GM12878 (cell line): ENCODE results near the gene ALAS1. TPM values are rescaled to one million over a fixed set of nuclear protein-coding genes. Genes with fewer than 3 reads are reported as not detected.

Experiments
- ATAC-seq: fragments of 200-7000 bp; cut with Tn5 transposase; 3 replicates; pipeline ENCODE4 v1.9.1; 2020; ENCODE audit warnings: mild to moderate bottlenecking, moderate library complexity
- BruUV-seq: library from RNA; stranded (reverse); fragments of 400-500 nt; replicated peaks from 2 replicates; lab custom pipeline; 2021; lab: Mats Ljungman, UMichigan
- CTCF ChIA-PET: fragments of 300-600 bp; sonication (Branson Sonifier 250); formaldehyde crosslinking; extraction: SDS; loops from one replicate; lab custom pipeline; 2021; ENCODE audit warnings: inconsistent platforms; lab: Yijun Ruan, JAX
- POLR2A ChIA-PET: fragments of 350-600 bp; formaldehyde crosslinking; extraction: SDS; loops from one replicate; lab custom pipeline; 2021; ENCODE audit warnings: inconsistent platforms; lab: Charles Lee
- RAD21 ChIA-PET: fragments of 300-600 bp; sonication (Branson Sonifier 250); formaldehyde crosslinking; loops from one replicate; lab custom pipeline; 2023; ENCODE audit warnings: antibody characterized with exemption; ENCODE audit not compliant: unreplicated experiment; lab: Charles Lee
- SMC1A ChIA-PET: fragments of 300-600 bp; sonication (Branson Sonifier 250); formaldehyde crosslinking; loops from one replicate; lab custom pipeline; 2023; ENCODE audit not compliant: unreplicated experiment, uncharacterized antibody; lab: Charles Lee
- DNase-seq: peaks from one replicate; pipeline ENCODE4 v3.0.0-alpha.2; 2011; ENCODE audit warnings: low read depth, low spot score
- FAIRE-seq: peaks from 3 replicates; lab custom pipeline; 2011; peaks lifted over from hg19 to GRCh38; lab: Jason Lieb, UNC
- H2AFZ ChIP-seq: 2 replicates; pipeline ENCODE4 v1.6.0; 2011; ENCODE audit warnings: low read depth, low read length, control low read depth; ENCODE audit not compliant: control insufficient read depth
- H3K27ac ChIP-seq: 2 replicates; pipeline ENCODE4 v1.5.1; 2011; ENCODE audit warnings: control low read depth; ENCODE audit not compliant: control insufficient read depth, insufficient read depth
- H3K27me3 ChIP-seq, 2 experiments: replicated peaks in 1 of 2; 2 replicates each; pipeline versions ENCODE4 v1.6.0 to v1.6.1; 2011; ENCODE audit warnings: low read length in 1 of 2; ENCODE audit not compliant: control insufficient read depth in 2 of 2, insufficient read depth in 2 of 2
- H3K36me3 ChIP-seq, 2 experiments: 2 replicates each; pipeline ENCODE4 v1.5.1; 2011; ENCODE audit warnings: low read length in 1 of 2; ENCODE audit not compliant: control insufficient read depth in 2 of 2, insufficient read depth in 2 of 2
- H3K4me1 ChIP-seq: 2 replicates; pipeline ENCODE4 v1.6.1; 2011; ENCODE audit warnings: mild to moderate bottlenecking, low read length, moderate library complexity, mixed read lengths; ENCODE audit not compliant: control insufficient read depth, insufficient read depth
- H3K4me2 ChIP-seq: 2 replicates; pipeline ENCODE4 v1.6.0; 2011; ENCODE audit warnings: control low read depth; ENCODE audit not compliant: control insufficient read depth, insufficient read depth
- H3K4me3 ChIP-seq: fragments of 200-600 bp; sonication (generic); 2 replicates; pipeline ENCODE4 v1.5.1; 2016
- H3K79me2 ChIP-seq: 2 replicates; pipeline ENCODE4 v1.6.0; 2011; ENCODE audit warnings: low read length; ENCODE audit not compliant: control insufficient read depth, insufficient read depth
- H3K9ac ChIP-seq: 2 replicates; pipeline ENCODE4 v1.8.0; 2011; ENCODE audit warnings: low read length, control low read depth, mixed read lengths; ENCODE audit not compliant: control insufficient read depth, insufficient read depth
- H3K9me3 ChIP-seq: replicated peaks from 3 replicates; pipeline ENCODE4 v1.5.1; 2011; ENCODE audit warnings: mild to moderate bottlenecking, low read length; ENCODE audit not compliant: control insufficient read depth, insufficient read depth
- H4K20me1 ChIP-seq: 2 replicates; pipeline ENCODE4 v1.6.0; 2011; ENCODE audit not compliant: control insufficient read depth, insufficient read depth
- IRF4 ChIP-seq: IDR thresholded peaks from 2 replicates; pipeline ENCODE4 v1.6.1; 2011; ENCODE audit warnings: low read depth, low read length
- JUND ChIP-seq: IDR thresholded peaks from 2 replicates; pipeline ENCODE4 v1.6.1; 2012; ENCODE audit warnings: low read depth, mild to moderate bottlenecking, low read length, improper control_type of control experiment, moderate library complexity
- KAT2A ChIP-seq: conservative IDR thresholded peaks from 2 replicates; pipeline ENCODE4 v1.6.1; 2011; ENCODE audit warnings: low read depth, low read length; ENCODE audit not compliant: control insufficient read depth
- MEF2A ChIP-seq: IDR thresholded peaks from 2 replicates; pipeline ENCODE4 v1.6.1; 2011; ENCODE audit warnings: low read depth, mild to moderate bottlenecking, low read length, moderate library complexity; ENCODE audit not compliant: insufficient read depth
- NRF1 ChIP-seq: conservative IDR thresholded peaks from 2 replicates; pipeline ENCODE4 v1.6.1; 2011; ENCODE audit warnings: mild to moderate bottlenecking, low read depth, low read length, improper control_type of control experiment
- RAD51 ChIP-seq: fragments of 450-650 bp; IDR thresholded peaks from 2 replicates; pipeline ENCODE4 v1.6.1; 2016; ENCODE audit warnings: moderate library complexity, mild to moderate bottlenecking, inconsistent platforms
- STAT3 ChIP-seq: IDR thresholded peaks from 2 replicates; pipeline ENCODE4 v1.6.1; 2011; ENCODE audit warnings: low read depth, low read length, improper control_type of control experiment
- in situ Hi-C: fragments of 300-500 bp; cut with MboI; formaldehyde crosslinking; loops from 9 replicates; pipeline ENCODE4 v1.14.3; 2018; ENCODE audit warnings: mixed read lengths
- intact Hi-C: fragments of 100-400 bp; cut with micrococcal nuclease; formaldehyde crosslinking; loops from one replicate; pipeline ENCODE4 v1.14.2; 2022; ENCODE audit not compliant: unreplicated experiment
- polyA plus RNA-seq, 11 experiments: library from polyadenylated mRNA; depleted of rRNA in 4 of 11; unstranded in 6 of 11; stranded (reverse) in 5 of 11; fragments of >200 nt; fragmentation: Nextera tagmentation in 4 of 11; fragmentation: Illumina TruSeq in 1 of 11; extraction: Ambion mirVana in 4 of 11; extraction: Trizol in 1 of 11; gene quantifications; 1 replicate in 1 of 11; 2 replicates in 10 of 11; pipeline versions ENCODE4 v1.2.1 to v1.2.3, GENCODE V29; 2011 to 2016; ENCODE audit warnings: inconsistent platforms in 2 of 11, missing spikeins in 2 of 11, low read depth in 1 of 11
- total RNA-seq, 4 experiments: library from RNA; depleted of rRNA in 3 of 4; stranded (reverse); fragments of >200 nt in 3 of 4; fragmentation: Illumina TruSeq in 1 of 4; extraction: Trizol in 1 of 4; gene quantifications; 2 replicates each; pipeline versions ENCODE4 v1.2.1 to v1.2.3, GENCODE V29; 2013 to 2021
- TF ChIP-seq, protein P1 (sequence below): fragments of 450-650 bp; IDR thresholded peaks from 2 replicates; pipeline ENCODE4 v1.6.1; 2017; ENCODE audit warnings: low read depth, mild to moderate bottlenecking, moderate library complexity

The ALAS1 gene
- total and polyA plus RNA-seq, 10 of the 15 experiments (the other 5 are each of a cell fraction or from before 2014, with no cell fraction given), result 69.9 to 115 (median 94.1) TPM

DNA sequence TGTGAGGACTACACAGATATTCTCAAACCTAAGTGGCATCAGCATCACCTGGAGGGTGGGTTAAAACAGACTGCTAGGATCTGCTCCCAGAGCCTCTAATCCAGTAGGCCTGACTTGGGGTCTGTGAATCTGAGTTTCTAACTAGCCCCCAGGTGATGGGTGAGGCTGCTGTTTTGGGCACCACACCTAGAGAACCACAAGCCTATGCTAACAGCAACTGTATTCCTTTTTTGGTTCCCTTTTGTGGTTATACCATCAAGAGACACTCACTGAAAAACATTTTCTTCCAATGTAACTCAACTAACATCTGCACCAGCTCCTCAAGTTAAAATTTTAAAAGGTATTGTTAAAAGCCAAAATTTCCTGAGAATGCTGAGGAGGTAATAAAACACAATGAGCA, 64.5 kb downstream of the ALAS1 start:
- no peak for DNase-seq
- no peak; the same call in 2 of the 3 replicates for ATAC-seq
- Histone ChIP-seq H3K4me2 (no peak overlapping the region), H4K20me1 (no peaks in the 10 kb centered on the region), H3K9ac (no peak overlapping the region), H3K79me2 (peaks cover 3% of the 10 kb centered on the region), H3K27me3 (no peaks in the 10 kb centered on the region), H2AFZ (no peak overlapping the region)
- in situ Hi-C loops, result no loop called here
- TF ChIP-seq MEF2A (no peak), RAD51 (no peak), STAT3 (no peak), KAT2A (no peak), JUND (no peak), NRF1 (no peak), IRF4 (no peak)
- TF ChIP-seq, protein P1, sequence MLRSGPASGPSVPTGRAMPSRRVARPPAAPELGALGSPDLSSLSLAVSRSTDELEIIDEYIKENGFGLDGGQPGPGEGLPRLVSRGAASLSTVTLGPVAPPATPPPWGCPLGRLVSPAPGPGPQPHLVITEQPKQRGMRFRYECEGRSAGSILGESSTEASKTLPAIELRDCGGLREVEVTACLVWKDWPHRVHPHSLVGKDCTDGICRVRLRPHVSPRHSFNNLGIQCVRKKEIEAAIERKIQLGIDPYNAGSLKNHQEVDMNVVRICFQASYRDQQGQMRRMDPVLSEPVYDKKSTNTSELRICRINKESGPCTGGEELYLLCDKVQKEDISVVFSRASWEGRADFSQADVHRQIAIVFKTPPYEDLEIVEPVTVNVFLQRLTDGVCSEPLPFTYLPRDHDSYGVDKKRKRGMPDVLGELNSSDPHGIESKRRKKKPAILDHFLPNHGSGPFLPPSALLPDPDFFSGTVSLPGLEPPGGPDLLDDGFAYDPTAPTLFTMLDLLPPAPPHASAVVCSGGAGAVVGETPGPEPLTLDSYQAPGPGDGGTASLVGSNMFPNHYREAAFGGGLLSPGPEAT, result no peak
- TF ChIP-seq, all 136 proteins: peak for 0
- Histone ChIP-seq H3K27ac (no peak overlapping the region), H3K4me3 (no peak overlapping the region), H3K36me3 (peaks cover 9 to 51% of the 10 kb centered on the region in 2 experiments), H3K9me3 (no peaks in the 10 kb centered on the region), H3K4me1 (peaks cover 5% of the 10 kb centered on the region)
- no TSS peak for BruUV-seq
- POLR2A ChIA-PET, result interaction anchor here (1.0 kb wide), 1 partner anchor 10 kb away, joined by 3 read pairs; no protein-coding TSS in a partner anchor
- no peak for FAIRE-seq
- RAD21 ChIA-PET, result interaction anchor here (0.8 kb wide), 1 partner anchor 22 kb away, joined by 3 read pairs; no protein-coding TSS in a partner anchor
- intact Hi-C loops, result no loop called here
- SMC1A ChIA-PET, result no interaction called here
- CTCF ChIA-PET, result interaction anchor here (1.1 to 2.2 kb wide), 5 partner anchors 9 to 43 kb away, joined by 3 to 8 read pairs (median 6); partner anchors contain the start of genes TLR9 and TWF2

Other genes starting within 250 kb of the ALAS1 start
Only the 7 nearest of the 17 such genes appear.
- 29.8 and 30.0 TPM in 2 replicates for gene POC1A, start 43.7 kb upstream of the ALAS1 start, total RNA-seq (2014; rRNA removed)
- 14.6 and 15.6 TPM in 2 replicates for gene POC1A, start 43.7 kb upstream of the ALAS1 start, total RNA-seq (2014; rRNA removed; fragmentation: Illumina TruSeq; extraction: Trizol)
- 22.9 and 23.4 TPM in 2 replicates for gene POC1A, start 43.7 kb upstream of the ALAS1 start, total RNA-seq (2021)
- gene POC1A, start 43.7 kb upstream of the ALAS1 start, polyA plus RNA-seq (2011; rRNA removed), result 13.6 and 19.7 TPM in 2 replicates
- 16.4 and 24.1 TPM in 2 replicates for gene POC1A, start 43.7 kb upstream of the ALAS1 start, polyA plus RNA-seq (2014; fragmentation: Illumina TruSeq; extraction: Trizol)
- 10 to 100 TPM in 1 of 2 experiments, 1 to 10 TPM in 1; 8.5 to 13.0 TPM for gene POC1A, start 43.7 kb upstream of the ALAS1 start, polyA plus RNA-seq (2014; fragmentation: Nextera tagmentation; extraction: Ambion mirVana)
- gene POC1A, start 43.7 kb upstream of the ALAS1 start, polyA plus RNA-seq (2014; rRNA removed), result 26.5 and 27.2 TPM in 2 replicates
- 10 to 100 TPM; 42.3 to 49.8 TPM for gene POC1A, start 43.7 kb upstream of the ALAS1 start, polyA plus RNA-seq (2016; fragmentation: Nextera tagmentation; extraction: Ambion mirVana)
- 0.22 and 0.51 TPM in 2 replicates for gene TLR9, start 27.5 kb downstream of the ALAS1 start, total RNA-seq (2014; rRNA removed)
- 0.14 and 0.22 TPM in 2 replicates for gene TLR9, start 27.5 kb downstream of the ALAS1 start, total RNA-seq (2014; rRNA removed; fragmentation: Illumina TruSeq; extraction: Trizol)
- gene TLR9, start 27.5 kb downstream of the ALAS1 start, total RNA-seq (2021), result 4.8 and 6.9 TPM in 2 replicates
- gene TLR9, start 27.5 kb downstream of the ALAS1 start, polyA plus RNA-seq (2011; rRNA removed), result 0.03 and 0.11 TPM in 2 replicates
- 0.53 TPM in 1 of 2 replicates, not detected in the other for gene TLR9, start 27.5 kb downstream of the ALAS1 start, polyA plus RNA-seq (2014; fragmentation: Illumina TruSeq; extraction: Trizol)
- gene TLR9, start 27.5 kb downstream of the ALAS1 start, polyA plus RNA-seq (2014; fragmentation: Nextera tagmentation; extraction: Ambion mirVana), result under 1 TPM in 1 of 2 experiments, not detected in 1; 0.10 TPM
- gene TLR9, start 27.5 kb downstream of the ALAS1 start, polyA plus RNA-seq (2014; rRNA removed), result 1.1 and 1.5 TPM in 2 replicates
- gene TLR9, start 27.5 kb downstream of the ALAS1 start, polyA plus RNA-seq (2016; fragmentation: Nextera tagmentation; extraction: Ambion mirVana), result 1 to 10 TPM in 1 of 2 experiments, under 1 TPM in 1; 0.82 to 1.2 TPM
- 67.7 and 81.3 TPM in 2 replicates for gene TWF2, start 41.0 kb downstream of the ALAS1 start, total RNA-seq (2014; rRNA removed)
- 34.7 and 37.5 TPM in 2 replicates for gene TWF2, start 41.0 kb downstream of the ALAS1 start, total RNA-seq (2014; rRNA removed; fragmentation: Illumina TruSeq; extraction: Trizol)
- 88.1 and 88.2 TPM in 2 replicates for gene TWF2, start 41.0 kb downstream of the ALAS1 start, total RNA-seq (2021)
- gene TWF2, start 41.0 kb downstream of the ALAS1 start, polyA plus RNA-seq (2011; rRNA removed), result 30.3 and 56.6 TPM in 2 replicates
- 9.8 and 38.5 TPM in 2 replicates for gene TWF2, start 41.0 kb downstream of the ALAS1 start, polyA plus RNA-seq (2014; fragmentation: Illumina TruSeq; extraction: Trizol)
- gene TWF2, start 41.0 kb downstream of the ALAS1 start, polyA plus RNA-seq (2014; fragmentation: Nextera tagmentation; extraction: Ambion mirVana), result 1 to 10 TPM in 1 of 2 experiments, under 1 TPM in 1; 0.16 to 3.4 TPM
- 106 and 113 TPM in 2 replicates for gene TWF2, start 41.0 kb downstream of the ALAS1 start, polyA plus RNA-seq (2014; rRNA removed)
- 10 to 100 TPM; 80.4 to 90.5 TPM for gene TWF2, start 41.0 kb downstream of the ALAS1 start, polyA plus RNA-seq (2016; fragmentation: Nextera tagmentation; extraction: Ambion mirVana)
- gene PPM1M, start 47.6 kb downstream of the ALAS1 start, total RNA-seq (2014; rRNA removed), result 15.7 and 16.3 TPM in 2 replicates
- gene PPM1M, start 47.6 kb downstream of the ALAS1 start, total RNA-seq (2014; rRNA removed; fragmentation: Illumina TruSeq; extraction: Trizol), result 14.1 TPM in 2 replicates
- 24.8 and 25.9 TPM in 2 replicates for gene PPM1M, start 47.6 kb downstream of the ALAS1 start, total RNA-seq (2021)
- gene PPM1M, start 47.6 kb downstream of the ALAS1 start, polyA plus RNA-seq (2011; rRNA removed), result 19.2 and 21.1 TPM in 2 replicates
- gene PPM1M, start 47.6 kb downstream of the ALAS1 start, polyA plus RNA-seq (2014; fragmentation: Illumina TruSeq; extraction: Trizol), result 19.8 and 24.3 TPM in 2 replicates
- 10 to 100 TPM in 1 of 2 experiments, 1 to 10 TPM in 1; 7.5 to 15.3 TPM for gene PPM1M, start 47.6 kb downstream of the ALAS1 start, polyA plus RNA-seq (2014; fragmentation: Nextera tagmentation; extraction: Ambion mirVana)
- 23.1 and 24.3 TPM in 2 replicates for gene PPM1M, start 47.6 kb downstream of the ALAS1 start, polyA plus RNA-seq (2014; rRNA removed)
- gene PPM1M, start 47.6 kb downstream of the ALAS1 start, polyA plus RNA-seq (2016; fragmentation: Nextera tagmentation; extraction: Ambion mirVana), result 1 to 10 TPM; 7.3 to 9.5 TPM
- gene WDR82, start 80.5 kb downstream of the ALAS1 start, total RNA-seq (2014; rRNA removed), result 50.0 and 51.1 TPM in 2 replicates
- gene WDR82, start 80.5 kb downstream of the ALAS1 start, total RNA-seq (2014; rRNA removed; fragmentation: Illumina TruSeq; extraction: Trizol), result 45.1 and 46.4 TPM in 2 replicates
- gene WDR82, start 80.5 kb downstream of the ALAS1 start, total RNA-seq (2021), result 61.0 and 64.8 TPM in 2 replicates
- 81.8 and 82.4 TPM in 2 replicates for gene WDR82, start 80.5 kb downstream of the ALAS1 start, polyA plus RNA-seq (2011; rRNA removed)
- gene WDR82, start 80.5 kb downstream of the ALAS1 start, polyA plus RNA-seq (2014; fragmentation: Illumina TruSeq; extraction: Trizol), result 65.8 and 67.0 TPM in 2 replicates
- 10 to 100 TPM; 10.4 to 12.5 TPM for gene WDR82, start 80.5 kb downstream of the ALAS1 start, polyA plus RNA-seq (2014; fragmentation: Nextera tagmentation; extraction: Ambion mirVana)
- 49.5 and 55.2 TPM in 2 replicates for gene WDR82, start 80.5 kb downstream of the ALAS1 start, polyA plus RNA-seq (2014; rRNA removed)
- gene WDR82, start 80.5 kb downstream of the ALAS1 start, polyA plus RNA-seq (2016; fragmentation: Nextera tagmentation; extraction: Ambion mirVana), result 10 to 100 TPM; 10.1 to 15.8 TPM
- gene GLYCTK, start 89.7 kb downstream of the ALAS1 start, total RNA-seq (2014; rRNA removed), result 13.7 and 14.9 TPM in 2 replicates
- 8.5 and 8.8 TPM in 2 replicates for gene GLYCTK, start 89.7 kb downstream of the ALAS1 start, total RNA-seq (2014; rRNA removed; fragmentation: Illumina TruSeq; extraction: Trizol)
- 19.0 and 19.9 TPM in 2 replicates for gene GLYCTK, start 89.7 kb downstream of the ALAS1 start, total RNA-seq (2021)
- gene GLYCTK, start 89.7 kb downstream of the ALAS1 start, polyA plus RNA-seq (2011; rRNA removed), result 6.5 and 13.5 TPM in 2 replicates
- gene GLYCTK, start 89.7 kb downstream of the ALAS1 start, polyA plus RNA-seq (2014; fragmentation: Illumina TruSeq; extraction: Trizol), result 2.3 and 7.4 TPM in 2 replicates
- 1 to 10 TPM in 1 of 2 experiments, under 1 TPM in 1; 0.66 to 2.7 TPM for gene GLYCTK, start 89.7 kb downstream of the ALAS1 start, polyA plus RNA-seq (2014; fragmentation: Nextera tagmentation; extraction: Ambion mirVana)
- 22.6 and 26.5 TPM in 2 replicates for gene GLYCTK, start 89.7 kb downstream of the ALAS1 start, polyA plus RNA-seq (2014; rRNA removed)
- gene GLYCTK, start 89.7 kb downstream of the ALAS1 start, polyA plus RNA-seq (2016; fragmentation: Nextera tagmentation; extraction: Ambion mirVana), result 10 to 100 TPM; 10.6 to 15.7 TPM
- 3.3 and 3.4 TPM in 2 replicates for gene DNAH1, start 118.2 kb downstream of the ALAS1 start, total RNA-seq (2014; rRNA removed)
- 2.3 TPM in 2 replicates for gene DNAH1, start 118.2 kb downstream of the ALAS1 start, total RNA-seq (2014; rRNA removed; fragmentation: Illumina TruSeq; extraction: Trizol)
- 4.4 and 5.7 TPM in 2 replicates for gene DNAH1, start 118.2 kb downstream of the ALAS1 start, total RNA-seq (2021)
- 1.8 and 3.2 TPM in 2 replicates for gene DNAH1, start 118.2 kb downstream of the ALAS1 start, polyA plus RNA-seq (2011; rRNA removed)
- gene DNAH1, start 118.2 kb downstream of the ALAS1 start, polyA plus RNA-seq (2014; fragmentation: Illumina TruSeq; extraction: Trizol), result 2.3 and 3.7 TPM in 2 replicates
- under 1 TPM; 0.31 to 0.33 TPM for gene DNAH1, start 118.2 kb downstream of the ALAS1 start, polyA plus RNA-seq (2014; fragmentation: Nextera tagmentation; extraction: Ambion mirVana)
- 4.4 and 5.8 TPM in 2 replicates for gene DNAH1, start 118.2 kb downstream of the ALAS1 start, polyA plus RNA-seq (2014; rRNA removed)
- under 1 TPM; 0.48 to 0.57 TPM for gene DNAH1, start 118.2 kb downstream of the ALAS1 start, polyA plus RNA-seq (2016; fragmentation: Nextera tagmentation; extraction: Ambion mirVana)